Upper lobe of right lung (tissue), 1 donor: ENCODE data around the gene LAMC1. TPM values are rescaled to one million over a fixed set of nuclear protein-coding genes. Genes with fewer than 3 reads are reported as not detected.

Experiments
- ATAC-seq: fragments of 200-7000 bp; cut with Tn5 transposase; one replicate; pipeline ENCODE4 v1.9.1; 2020; ENCODE audit warnings: mild to moderate bottlenecking, moderate library complexity
- DNase-seq: peaks from one replicate; pipeline ENCODE4 v3.0.0-alpha.2; 2020
- H3K27ac ChIP-seq: fragments of 200-600 bp; one replicate; pipeline ENCODE4 v1.8.0; 2022
- H3K27me3 ChIP-seq: fragments of 200-600 bp; one replicate; pipeline ENCODE4 v1.8.0; 2022; ENCODE audit warnings: mild to moderate bottlenecking
- H3K36me3 ChIP-seq: fragments of 200-600 bp; one replicate; pipeline ENCODE4 v1.8.0; 2022
- H3K4me1 ChIP-seq: fragments of 200-600 bp; one replicate; pipeline ENCODE4 v1.8.0; 2022
- H3K4me3 ChIP-seq: fragments of 200-600 bp; one replicate; pipeline ENCODE4 v1.8.0; 2022; ENCODE audit warnings: mild to moderate bottlenecking
- H3K9me3 ChIP-seq: fragments of 200-600 bp; one replicate; pipeline ENCODE4 v1.8.0; 2022
- CTCF ChIP-seq: fragments of 200-600 bp; IDR thresholded peaks from one replicate; pipeline ENCODE4 v1.8.0; 2022; ENCODE audit warnings: antibody characterized with exemption
- intact Hi-C: fragments of 100-400 bp; cut with DNase I; formaldehyde crosslinking; loops from one replicate; pipeline ENCODE4 v1.11.0; 2022
- total RNA-seq: library from RNA; stranded (reverse); fragmentation: NEBNext Ultra II Directional; extraction: Animal tissue kit (Norgen Biotek cat#: 25700); gene quantifications from one replicate; pipeline ENCODE4 v1.2.1, GENCODE V29; 2021
- donor health status: DM: no; HTN: yes; CAD: no; lungs with severe emphysema.

The LAMC1 gene
- total RNA-seq, 1 donor from 2014 or later = 120 TPM

DNA sequence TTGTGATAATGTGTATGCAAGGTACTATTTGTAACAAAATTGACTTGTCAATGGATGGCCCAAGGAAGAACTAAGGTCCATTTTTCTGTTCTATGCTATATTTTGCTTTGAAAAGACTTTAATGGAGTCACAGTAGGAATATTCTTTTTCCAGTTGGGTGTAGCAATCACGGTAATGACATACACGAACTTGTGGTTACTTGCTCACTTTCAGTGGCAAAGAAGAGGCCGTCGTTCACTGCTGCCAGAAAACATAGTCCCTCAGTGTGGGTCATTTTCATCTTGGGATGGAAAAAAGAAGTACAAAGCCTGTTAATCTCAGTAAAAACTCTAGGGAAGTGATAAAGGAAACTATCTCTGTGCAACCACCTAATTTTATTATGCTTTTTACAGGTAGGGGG lies 115.1 kb downstream of the LAMC1 start:
- H3K36me3 ChIP-seq = peaks cover 68% of the 10 kb centered on the region
- no peaks in the 10 kb centered on the region for H3K9me3 ChIP-seq
- no peaks in the 10 kb centered on the region for H3K27me3 ChIP-seq
- ATAC-seq (no peak), DNase-seq (no peak)
- TF ChIP-seq CTCF = no peak
- H3K4me1 ChIP-seq = peaks cover 9% of the 10 kb centered on the region
- intact Hi-C loops = no loop called here
- no peak overlapping the region for H3K27ac ChIP-seq
- H3K4me3 ChIP-seq = no peak overlapping the region

DNA sequence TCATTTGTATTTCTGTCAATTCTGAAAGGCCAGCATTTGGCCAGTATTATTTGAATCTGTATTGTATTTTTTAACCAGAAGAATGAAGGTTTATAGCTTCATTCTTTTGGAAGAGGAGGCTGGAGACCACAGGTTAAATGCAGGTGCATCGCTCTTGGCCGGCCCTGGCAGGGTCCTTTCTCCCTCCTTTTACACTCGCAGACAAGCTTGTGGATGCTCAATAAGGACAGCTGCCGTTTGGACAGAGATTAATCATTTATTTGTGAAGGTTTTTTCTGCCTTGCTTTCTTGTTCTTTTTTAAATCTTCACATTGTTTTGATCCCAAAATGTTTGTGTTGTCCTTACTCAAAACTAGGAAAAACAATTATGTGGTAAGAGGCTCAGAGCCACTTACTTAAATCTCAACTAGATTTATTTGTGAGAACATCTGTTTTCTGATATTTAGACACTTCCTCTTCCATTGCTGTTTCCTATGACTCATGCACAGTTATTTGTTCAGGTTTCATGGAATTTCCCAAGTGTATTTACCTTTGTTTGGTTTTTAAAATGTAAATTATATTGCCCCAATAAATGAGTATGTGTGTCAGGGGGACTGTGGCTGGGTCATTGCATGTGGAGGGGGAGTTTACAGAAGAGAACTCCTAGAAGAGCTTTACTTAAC lies 116.2 kb downstream of the LAMC1 start:
- no peak for DNase-seq
- Histone ChIP-seq H3K27ac (no peak overlapping the region), H3K27me3 (no peaks in the 10 kb centered on the region), H3K9me3 (no peaks in the 10 kb centered on the region), H3K36me3 (peaks cover 68% of the 10 kb centered on the region), H3K4me1 (peaks cover 9% of the 10 kb centered on the region), H3K4me3 (no peak overlapping the region)
- ATAC-seq = no peak
- intact Hi-C loops = no loop called here
- no peak for TF ChIP-seq CTCF

GRCh38 chr1:183140633-183141032 lies 117.4 kb downstream of the LAMC1 start:
- ATAC-seq = no peak
- no peaks in the 10 kb centered on the region for H3K9me3 ChIP-seq
- DNase-seq = no peak
- no peak for TF ChIP-seq CTCF
- H3K36me3 ChIP-seq = peaks cover 60% of the 10 kb centered on the region
- H3K4me3 ChIP-seq = no peak overlapping the region
- H3K27ac ChIP-seq = no peak overlapping the region
- no peaks in the 10 kb centered on the region for H3K27me3 ChIP-seq
- intact Hi-C loops = no loop called here
- peaks cover 9% of the 10 kb centered on the region for H3K4me1 ChIP-seq

DNA sequence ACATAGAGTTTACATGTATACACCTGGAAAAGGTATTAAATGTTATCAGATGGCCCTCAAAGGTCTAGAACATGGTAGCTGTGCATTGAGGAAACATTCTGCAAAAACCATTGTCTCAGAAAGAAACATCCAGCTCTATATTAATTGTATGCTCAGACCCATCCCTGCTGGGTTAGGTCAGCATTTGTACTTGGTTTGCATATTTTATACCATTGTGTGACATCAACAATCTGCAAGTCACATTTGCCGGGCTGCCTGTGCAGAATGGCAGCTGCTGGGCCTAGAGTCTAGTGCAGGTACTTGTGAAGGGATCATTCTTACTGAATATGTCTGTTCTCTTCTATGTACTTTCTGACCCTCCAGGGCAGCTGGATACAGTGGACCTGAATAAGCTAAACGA lies 119.0 kb downstream of the LAMC1 start:
- H3K4me1 ChIP-seq = peaks cover 9% of the 10 kb centered on the region
- DNase-seq = no peak

GRCh38 chr1:183143576-183144315 lies 120.5 kb downstream of the LAMC1 start:
- DNase-seq (no peak), ATAC-seq (no peak)
- H3K4me1 ChIP-seq = peaks cover 12% of the 10 kb centered on the region
- no peak overlapping the region for H3K27ac ChIP-seq
- no peaks in the 10 kb centered on the region for H3K27me3 ChIP-seq
- H3K36me3 ChIP-seq = peaks cover 32% of the 10 kb centered on the region
- H3K9me3 ChIP-seq = no peaks in the 10 kb centered on the region
- no peak overlapping the region for H3K4me3 ChIP-seq
- TF ChIP-seq CTCF = no peak
- intact Hi-C loops = no loop called here

More for the DNA sequence above, 119.0 kb downstream of the LAMC1 start:
- TF ChIP-seq CTCF = no peak
- Histone ChIP-seq H3K36me3 (peaks cover 46% of the 10 kb centered on the region), H3K27me3 (no peaks in the 10 kb centered on the region), H3K27ac (no peak overlapping the region), H3K4me3 (no peak overlapping the region), H3K9me3 (no peaks in the 10 kb centered on the region)
- no peak for ATAC-seq
- intact Hi-C loops = no loop called here
